Upper lobe of left lung (tissue), 4 donors: Measurements from ENCODE around the gene TIMP2.

Experiments
- POLR2A ChIP-seq, 4 donors: fragments of 450-650 bp; IDR thresholded peaks; one replicate each; pipeline ENCODE4 v1.5.1; 2016 to 2017; ENCODE audit warnings: antibody characterized with exemption in 4 of 4, mild to moderate bottlenecking in 2 of 4
- POLR2AphosphoS5 ChIP-seq, 2 donors: sonication (generic); formaldehyde crosslinking; IDR thresholded peaks; one replicate each; pipeline ENCODE4 v1.5.1; 2017; ENCODE audit warnings: antibody characterized with exemption in 2 of 2
- TF ChIP-seq, protein P1 (sequence below), 6 experiments: fragments of 450-650 bp in 4 of 6; fragments of 200-600 bp in 2 of 6; sonication (generic) in 2 of 6; IDR thresholded peaks; one replicate each; pipeline ENCODE4 v1.5.1; 2016 to 2019; ENCODE audit warnings: antibody characterized with exemption in 6 of 6

DNA sequence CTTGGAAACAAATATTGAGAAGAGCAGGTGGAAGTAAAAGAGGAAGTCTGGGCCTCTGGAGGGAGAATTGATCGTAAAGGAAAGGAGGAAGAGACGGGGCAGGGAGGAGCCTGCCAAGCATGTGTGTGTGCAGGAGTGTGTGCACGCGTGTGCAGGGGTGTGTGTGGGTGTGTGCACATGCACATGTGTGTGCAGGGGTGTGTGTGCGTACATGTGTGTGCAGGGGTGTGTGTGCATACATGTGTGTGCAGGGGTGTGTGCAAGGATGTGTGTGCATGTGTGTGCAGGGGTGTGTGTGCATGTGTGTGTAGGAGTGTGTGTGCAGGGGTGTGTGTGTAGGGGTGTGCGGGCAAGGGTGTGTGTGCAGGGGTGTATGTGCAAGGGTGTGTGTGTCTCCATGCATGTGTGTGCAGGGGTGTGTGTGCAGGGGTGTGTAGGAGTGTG, 32.2 kb downstream of the TIMP2 start:
- TF ChIP-seq, protein P1, sequence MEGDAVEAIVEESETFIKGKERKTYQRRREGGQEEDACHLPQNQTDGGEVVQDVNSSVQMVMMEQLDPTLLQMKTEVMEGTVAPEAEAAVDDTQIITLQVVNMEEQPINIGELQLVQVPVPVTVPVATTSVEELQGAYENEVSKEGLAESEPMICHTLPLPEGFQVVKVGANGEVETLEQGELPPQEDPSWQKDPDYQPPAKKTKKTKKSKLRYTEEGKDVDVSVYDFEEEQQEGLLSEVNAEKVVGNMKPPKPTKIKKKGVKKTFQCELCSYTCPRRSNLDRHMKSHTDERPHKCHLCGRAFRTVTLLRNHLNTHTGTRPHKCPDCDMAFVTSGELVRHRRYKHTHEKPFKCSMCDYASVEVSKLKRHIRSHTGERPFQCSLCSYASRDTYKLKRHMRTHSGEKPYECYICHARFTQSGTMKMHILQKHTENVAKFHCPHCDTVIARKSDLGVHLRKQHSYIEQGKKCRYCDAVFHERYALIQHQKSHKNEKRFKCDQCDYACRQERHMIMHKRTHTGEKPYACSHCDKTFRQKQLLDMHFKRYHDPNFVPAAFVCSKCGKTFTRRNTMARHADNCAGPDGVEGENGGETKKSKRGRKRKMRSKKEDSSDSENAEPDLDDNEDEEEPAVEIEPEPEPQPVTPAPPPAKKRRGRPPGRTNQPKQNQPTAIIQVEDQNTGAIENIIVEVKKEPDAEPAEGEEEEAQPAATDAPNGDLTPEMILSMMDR (IDR thresholded peaks at IDR 0.05): no peak
- TF ChIP-seq POLR2A (IDR thresholded peaks at IDR 0.05): no peak
- no peak for TF ChIP-seq POLR2AphosphoS5 (IDR thresholded peaks at IDR 0.05)
